Loucy (cell line): ENCODE results near the gene FOXP1.

ENCODE experiments used
- EZH2phosphoT487 ChIP-seq: fragments of 200-600 bp; IDR thresholded peaks from 2 replicates; pipeline ENCODE4 v1.6.1; 2018; ENCODE audit warnings: antibody characterized with exemption, mild to moderate bottlenecking, moderate library complexity, borderline replicate concordance
- TF ChIP-seq, protein P1 (sequence below): fragments of 200-600 bp; sonication (generic); conservative IDR thresholded peaks from 2 replicates; pipeline ENCODE4 v1.5.1; 2014; ENCODE audit warnings: mild to moderate bottlenecking, antibody characterized with exemption, low read length

DNA sequence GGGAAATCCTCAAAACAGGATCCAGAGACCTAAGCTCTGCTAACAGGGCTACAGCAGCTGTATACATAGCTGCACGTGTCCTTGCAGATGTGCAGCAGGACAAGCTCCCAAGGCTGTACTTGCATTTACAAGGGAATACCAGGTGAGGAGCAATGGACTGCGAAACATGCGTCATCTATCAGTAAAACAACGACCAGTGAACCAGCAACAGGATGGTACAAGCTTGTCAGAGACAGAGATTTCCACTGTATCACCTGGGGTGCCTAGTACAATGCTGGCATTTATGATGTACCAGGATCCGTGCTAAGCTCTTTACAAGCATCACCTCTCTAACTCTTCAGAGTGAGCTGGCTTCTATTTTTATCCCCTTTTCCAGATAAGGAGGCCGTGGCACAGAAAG lies 227.3 kb downstream of the FOXP1 start:
- TF ChIP-seq EZH2phosphoT487 = no peak
- TF ChIP-seq, protein P1, sequence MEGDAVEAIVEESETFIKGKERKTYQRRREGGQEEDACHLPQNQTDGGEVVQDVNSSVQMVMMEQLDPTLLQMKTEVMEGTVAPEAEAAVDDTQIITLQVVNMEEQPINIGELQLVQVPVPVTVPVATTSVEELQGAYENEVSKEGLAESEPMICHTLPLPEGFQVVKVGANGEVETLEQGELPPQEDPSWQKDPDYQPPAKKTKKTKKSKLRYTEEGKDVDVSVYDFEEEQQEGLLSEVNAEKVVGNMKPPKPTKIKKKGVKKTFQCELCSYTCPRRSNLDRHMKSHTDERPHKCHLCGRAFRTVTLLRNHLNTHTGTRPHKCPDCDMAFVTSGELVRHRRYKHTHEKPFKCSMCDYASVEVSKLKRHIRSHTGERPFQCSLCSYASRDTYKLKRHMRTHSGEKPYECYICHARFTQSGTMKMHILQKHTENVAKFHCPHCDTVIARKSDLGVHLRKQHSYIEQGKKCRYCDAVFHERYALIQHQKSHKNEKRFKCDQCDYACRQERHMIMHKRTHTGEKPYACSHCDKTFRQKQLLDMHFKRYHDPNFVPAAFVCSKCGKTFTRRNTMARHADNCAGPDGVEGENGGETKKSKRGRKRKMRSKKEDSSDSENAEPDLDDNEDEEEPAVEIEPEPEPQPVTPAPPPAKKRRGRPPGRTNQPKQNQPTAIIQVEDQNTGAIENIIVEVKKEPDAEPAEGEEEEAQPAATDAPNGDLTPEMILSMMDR = no peak
